MM.1S (cell line): ENCODE data around the gene SH3BP5L.

Experiments used
- DNase-seq: peaks from one replicate; pipeline ENCODE4 v3.0.0-alpha.2; 2015
- H2AFZ ChIP-seq: fragments of 300-600 bp; sonication (generic); 2 replicates; pipeline ENCODE4 v1.6.0; 2016; ENCODE audit warnings: antibody characterized with exemption, low read length
- H3F3A ChIP-seq: fragments of 300-600 bp; sonication (generic); 2 replicates; pipeline ENCODE4 v1.6.1; 2016; ENCODE audit warnings: mild to moderate bottlenecking, antibody characterized with exemption, low read length, moderate library complexity, mixed read lengths; ENCODE audit not compliant: insufficient read depth
- H3K27ac ChIP-seq: fragments of 300-600 bp; sonication (generic); 2 replicates; pipeline ENCODE4 v1.5.1; 2016; ENCODE audit warnings: mild to moderate bottlenecking, low read length
- H3K27me3 ChIP-seq: fragments of 300-600 bp; sonication (generic); replicated peaks from 2 replicates; pipeline ENCODE4 v1.6.0; 2016; ENCODE audit warnings: low read length; ENCODE audit not compliant: insufficient read depth
- H3K36me3 ChIP-seq: fragments of 300-600 bp; sonication (generic); replicated peaks from 2 replicates; pipeline ENCODE4 v1.6.1; 2016; ENCODE audit warnings: mild to moderate bottlenecking, low read length, mixed read lengths; ENCODE audit not compliant: insufficient read depth
- H3K4me1 ChIP-seq: fragments of 300-600 bp; sonication (generic); 2 replicates; pipeline ENCODE4 v1.6.1; 2016; ENCODE audit warnings: low read length, mixed read lengths
- H3K4me2 ChIP-seq: fragments of 300-600 bp; sonication (generic); 2 replicates; pipeline ENCODE4 v1.6.0; 2016; ENCODE audit warnings: low read depth, low read length
- H3K4me3 ChIP-seq: fragments of 300-600 bp; sonication (generic); 2 replicates; pipeline ENCODE4 v1.5.1; 2016; ENCODE audit warnings: low read length, mixed read lengths
- H3K79me2 ChIP-seq: fragments of 300-600 bp; sonication (generic); 2 replicates; pipeline ENCODE4 v1.6.1; 2016; ENCODE audit warnings: mixed run types, low read length, mixed read lengths
- H3K9ac ChIP-seq: fragments of 300-600 bp; sonication (generic); 2 replicates; pipeline ENCODE4 v1.6.1; 2016; ENCODE audit warnings: low read length, mixed read lengths
- H3K9me2 ChIP-seq: fragments of 300-600 bp; sonication (generic); replicated peaks from 2 replicates; pipeline ENCODE4 v1.6.1; 2016; ENCODE audit warnings: mild to moderate bottlenecking, low read length, mixed read lengths; ENCODE audit not compliant: insufficient read depth
- H3K9me3 ChIP-seq: fragments of 300-600 bp; sonication (generic); replicated peaks from 2 replicates; pipeline ENCODE4 v1.6.1; 2016; ENCODE audit warnings: mild to moderate bottlenecking, low read length, mixed read lengths; ENCODE audit not compliant: insufficient read depth
- H4K20me1 ChIP-seq: fragments of 300-600 bp; sonication (generic); 2 replicates; pipeline ENCODE4 v1.6.1; 2016; ENCODE audit warnings: mild to moderate bottlenecking, low read length, moderate library complexity, mixed read lengths; ENCODE audit not compliant: insufficient read depth
- CTCF ChIP-seq: fragments of 300-600 bp; sonication (generic); IDR thresholded peaks from 2 replicates; pipeline ENCODE4 v1.5.1; 2016; ENCODE audit warnings: antibody characterized with exemption, low read length, mixed read lengths
- EZH2 ChIP-seq: fragments of 300-600 bp; sonication (generic); optimal IDR thresholded peaks from 2 replicates; pipeline ENCODE3; 2017; ENCODE audit warnings: low read depth, mild to moderate bottlenecking, antibody characterized with exemption, low read length, mixed read lengths
- EZH2phosphoT487 ChIP-seq: fragments of 300-600 bp; sonication (generic); IDR thresholded peaks from 2 replicates; pipeline ENCODE4 v1.6.1; 2018; ENCODE audit warnings: antibody characterized with exemption, low read length

Gene SH3BP5L

GRCh38 chr1:248782416-248783141, 43.1 kb downstream of the SH3BP5L start:
- Histone ChIP-seq H3K4me3 (no peak overlapping the region), H3K4me2 (no peak overlapping the region), H3K9me2 (no peaks in the 10 kb centered on the region), H3K79me2 (no peaks in the 10 kb centered on the region), H3K9ac (no peak overlapping the region), H3K27ac (no peak overlapping the region), H3K9me3 (no peaks in the 10 kb centered on the region), H2AFZ (no peak overlapping the region), H3K27me3 (no peaks in the 10 kb centered on the region), H3K4me1 (0 out of 2 replicates have a peak, but pooled peaks cover under 1% of the 10 kb centered on the region), H3F3A (no peaks in the 10 kb centered on the region), H3K36me3 (no peaks in the 10 kb centered on the region), H4K20me1 (no peaks in the 10 kb centered on the region)
- TF ChIP-seq EZH2phosphoT487 (no peak), EZH2 (no peak), CTCF (no peak)
- no peak for DNase-seq

- Histone ChIP-seq H2AFZ (no peak overlapping the region), H4K20me1 (no peaks in the 10 kb centered on the region), H3K79me2 (no peaks in the 10 kb centered on the region), H3K4me1 (no peaks in the 10 kb centered on the region), H3F3A (no peaks in the 10 kb centered on the region), H3K9me3 (no peaks in the 10 kb centered on the region), H3K4me2 (no peak overlapping the region), H3K4me3 (no peak overlapping the region), H3K27me3 (no peaks in the 10 kb centered on the region), H3K36me3 (no peaks in the 10 kb centered on the region), H3K27ac (no peak overlapping the region), H3K9ac (no peak overlapping the region), H3K9me2 (no peaks in the 10 kb centered on the region)
- TF ChIP-seq EZH2 (no peak), CTCF (no peak), EZH2phosphoT487 (no peak)
- DNase-seq, result no peak
Observed at GRCh38 chr1:248779350-248779749, 46.4 kb downstream of the SH3BP5L start.

- Histone ChIP-seq H3K9me2 (no peaks in the 10 kb centered on the region), H3K27ac (no peak overlapping the region), H3K27me3 (no peaks in the 10 kb centered on the region), H2AFZ (no peak overlapping the region), H3K4me1 (no peaks in the 10 kb centered on the region), H3F3A (no peaks in the 10 kb centered on the region), H3K4me3 (no peak overlapping the region), H4K20me1 (no peaks in the 10 kb centered on the region), H3K79me2 (no peaks in the 10 kb centered on the region), H3K9ac (no peak overlapping the region), H3K36me3 (no peaks in the 10 kb centered on the region), H3K9me3 (no peaks in the 10 kb centered on the region), H3K4me2 (no peak overlapping the region)
- DNase-seq, result no peak
- TF ChIP-seq EZH2phosphoT487 (no peak), CTCF (no peak), EZH2 (no peak)
Observed at GRCh38 chr1:248778906-248779305, 46.8 kb downstream of the SH3BP5L start.
